HepG2 (cell line): ENCODE data around the gene PROK2. TPM values are rescaled to one million over a fixed set of nuclear protein-coding genes. Genes with fewer than 3 reads are reported as not detected.

Experiments used
- ATAC-seq: fragments of 200-7000 bp; cut with Tn5 transposase; 3 replicates; pipeline ENCODE4 v1.9.1; 2020; ENCODE audit warnings: mild to moderate bottlenecking, moderate library complexity
- BruUV-seq: library from RNA; stranded (reverse); fragments of 400-500 nt; replicated peaks from 2 replicates; lab custom pipeline; 2021; lab: Mats Ljungman, UMichigan
- CTCF ChIA-PET: fragments of 300-600 bp; formaldehyde crosslinking; extraction: SDS; loops from one replicate; lab custom pipeline; 2021; ENCODE audit warnings: low total read pairs, inconsistent platforms, low intra/inter-chr PET ratio; lab: Yijun Ruan, JAX
- POLR2A ChIA-PET: fragments of 350-600 bp; sonication (Branson Sonifier 250); formaldehyde crosslinking; loops from one replicate; lab custom pipeline; 2020; ENCODE audit warnings: antibody characterized with exemption, inconsistent platforms; lab: Yijun Ruan, JAX
- DNase-seq: peaks from one replicate; pipeline ENCODE4 v3.0.0-alpha.2; 2015; ENCODE audit warnings: low spot score
- FAIRE-seq: peaks from 3 replicates; lab custom pipeline; 2011; peaks lifted over from hg19 to GRCh38; lab: Jason Lieb, UNC
- H2AFZ ChIP-seq: one replicate; pipeline ENCODE4 v1.6.1; 2011; ENCODE audit warnings: low read length, inconsistent platforms
- H3K27ac ChIP-seq: fragments of 300-600 bp; 3 replicates; pipeline ENCODE4 v1.8.0; 2011; ENCODE audit warnings: mixed run types, mild to moderate bottlenecking, mixed read lengths, low read length, inconsistent platforms; ENCODE audit not compliant: insufficient read depth; ENCODE audit errors: extremely low read length
- H3K27me3 ChIP-seq, 2 experiments: fragments of 200-600 bp in 1 of 2; 2 replicates in 1 of 2; 3 replicates in 1 of 2; pipeline versions ENCODE4 v1.6.0 to v1.8.0; 2011; ENCODE audit warnings: low read length in 2 of 2, mild to moderate bottlenecking in 2 of 2, moderate library complexity in 2 of 2, inconsistent platforms in 1 of 2; ENCODE audit not compliant: insufficient read depth in 2 of 2, control insufficient read depth in 1 of 2
- H3K36me3 ChIP-seq, 2 experiments: fragments of 200-600 bp in 1 of 2; replicated peaks in 1 of 2; 2 replicates in 1 of 2; 3 replicates in 1 of 2; pipeline versions ENCODE4 v1.5.1 to v1.8.0; 2011; ENCODE audit warnings: low read length in 2 of 2, inconsistent platforms in 1 of 2; ENCODE audit not compliant: insufficient read depth in 2 of 2, control insufficient read depth in 1 of 2
- H3K4me1 ChIP-seq: 2 replicates; pipeline ENCODE4 v1.5.1; 2012; ENCODE audit warnings: low read length, inconsistent platforms; ENCODE audit not compliant: insufficient read depth
- H3K4me2 ChIP-seq: 2 replicates; pipeline ENCODE4 v1.6.0; 2011; ENCODE audit warnings: low read depth, low read length, inconsistent platforms
- H3K4me3 ChIP-seq, 3 experiments: fragments of 200-600 bp in 1 of 3; sonication (generic), shearing (Covaris generic) in 1 of 3; replicated peaks in 1 of 3; 2 replicates each; pipeline ENCODE4 v1.5.1; 2011 to 2016; ENCODE audit warnings: low read length in 3 of 3, inconsistent platforms in 2 of 3, low read depth in 2 of 3, mild to moderate bottlenecking in 2 of 3, control low read depth in 1 of 3, mixed read lengths in 1 of 3; ENCODE audit not compliant: insufficient read depth in 1 of 3
- H3K79me2 ChIP-seq: one replicate; pipeline ENCODE4 v1.6.1; 2011; ENCODE audit warnings: low read length, inconsistent platforms; ENCODE audit not compliant: insufficient read depth
- H3K9ac ChIP-seq: 2 replicates; pipeline ENCODE4 v1.6.0; 2011; ENCODE audit warnings: mild to moderate bottlenecking, low read depth, low read length, inconsistent platforms; ENCODE audit not compliant: insufficient read depth
- H3K9me3 ChIP-seq: 2 replicates; pipeline ENCODE4 v1.5.1; 2012; ENCODE audit warnings: mild to moderate bottlenecking, low read length
- H4K20me1 ChIP-seq: 2 replicates; pipeline ENCODE4 v1.6.0; 2011; ENCODE audit warnings: inconsistent platforms, mild to moderate bottlenecking, low read length, moderate library complexity; ENCODE audit not compliant: insufficient read depth
- CENPBD1 ChIP-seq: sonication (generic); formaldehyde crosslinking; IDR thresholded peaks from 2 replicates; pipeline ENCODE4 v1.8.0; 2022; ENCODE audit warnings: missing genetic modification reagents, low read depth, mild to moderate bottlenecking, borderline replicate concordance
- MAF1 ChIP-seq: sonication (generic); formaldehyde crosslinking; IDR thresholded peaks from 2 replicates; pipeline ENCODE4 v1.5.0; 2020; ENCODE audit warnings: missing genetic modification reagents, borderline replicate concordance
- MAFG ChIP-seq: sonication (generic); formaldehyde crosslinking; IDR thresholded peaks from 2 replicates; pipeline ENCODE4 v1.5.1; 2020; ENCODE audit warnings: mild to moderate bottlenecking, missing genetic modification reagents
- NFYB ChIP-seq: sonication (generic); formaldehyde crosslinking; IDR thresholded peaks from 2 replicates; pipeline ENCODE4 v1.4.0; 2020; ENCODE audit warnings: missing genetic modification reagents
- PBX2 ChIP-seq: IDR thresholded peaks from 2 replicates; pipeline ENCODE4 v1.6.1; 2016; ENCODE audit warnings: control low read depth
- PHF21A ChIP-seq: sonication (generic); formaldehyde crosslinking; IDR thresholded peaks from 2 replicates; pipeline ENCODE4 v1.5.0; 2020; ENCODE audit warnings: mild to moderate bottlenecking, missing genetic modification reagents
- REL ChIP-seq: sonication (generic); formaldehyde crosslinking; conservative IDR thresholded peaks from 2 replicates; pipeline ENCODE4 v1.8.0; 2022; ENCODE audit warnings: mild to moderate bottlenecking, missing genetic modification reagents, moderate library complexity
- SRSF4 ChIP-seq: fragments of 200-400 bp; formaldehyde crosslinking; IDR thresholded peaks from one replicate; pipeline ENCODE4 v1.6.1; 2018; ENCODE audit warnings: mild to moderate bottlenecking, low read depth, low read length, moderate library complexity; ENCODE audit not compliant: poor library complexity, severe bottlenecking
- SRSF9 ChIP-seq: fragments of 200-400 bp; formaldehyde crosslinking; IDR thresholded peaks from 2 replicates; pipeline ENCODE4 v1.6.1; 2018; ENCODE audit warnings: borderline replicate concordance, mild to moderate bottlenecking, low read depth, low read length; ENCODE audit not compliant: insufficient read depth, poor library complexity, severe bottlenecking
- ZFP1 ChIP-seq: IDR thresholded peaks from 2 replicates; pipeline ENCODE4 v1.6.1; 2016
- ZMYM4 ChIP-seq: sonication (generic); formaldehyde crosslinking; IDR thresholded peaks from 2 replicates; pipeline ENCODE4 v1.8.1; 2023; ENCODE audit warnings: mild to moderate bottlenecking, missing genetic modification reagents
- ZNF256 ChIP-seq: sonication (generic); formaldehyde crosslinking; conservative IDR thresholded peaks from 2 replicates; pipeline ENCODE4 v1.4.0; 2020; ENCODE audit warnings: missing genetic modification reagents
- ZNF605 ChIP-seq: sonication (generic); formaldehyde crosslinking; IDR thresholded peaks from 2 replicates; pipeline ENCODE4 v1.8.0; 2022; ENCODE audit warnings: mild to moderate bottlenecking, missing genetic modification reagents
- ZNF607 ChIP-seq: sonication (generic); formaldehyde crosslinking; IDR thresholded peaks from 2 replicates; pipeline ENCODE4 v1.5.1; 2020; ENCODE audit warnings: missing genetic modification reagents, mild to moderate bottlenecking, borderline replicate concordance
- ZNF766 ChIP-seq: sonication (generic); formaldehyde crosslinking; IDR thresholded peaks from 2 replicates; pipeline ENCODE4 v1.5.0; 2020; ENCODE audit warnings: missing genetic modification reagents, borderline replicate concordance
- ZNF784 ChIP-seq: sonication (generic); formaldehyde crosslinking; IDR thresholded peaks from 2 replicates; pipeline ENCODE4 v1.5.1; 2020; ENCODE audit warnings: missing genetic modification reagents, mild to moderate bottlenecking, borderline replicate concordance
- WGBS: methylation state at CpG from one replicate; pipeline ENCODE4 v1.1.6; 2017; ENCODE audit warnings: low lambda C conversion rate; 5-methylcytosine and 5-hydroxymethylcytosine counted together
- in situ Hi-C: cut with HindIII; loops from 2 replicates; pipeline ENCODE4 v1.10.0; 2017; ENCODE audit warnings: low pct_unique_long_range_greater_than_20kb; ENCODE audit not compliant: extremely low pct_ligation_motif_present
- intact Hi-C: fragments of 100-400 bp; cut with micrococcal nuclease; formaldehyde crosslinking; loops from one replicate; pipeline ENCODE4 v1.10.0; 2022; ENCODE audit not compliant: unreplicated experiment
- polyA plus RNA-seq, 8 experiments: library from polyadenylated mRNA; depleted of rRNA in 3 of 8; stranded (reverse) in 7 of 8; unstranded in 1 of 8; fragments of >200 nt; fragmentation: Illumina TruSeq in 4 of 8; extraction: Trizol in 4 of 8; gene quantifications; 2 replicates each; pipeline versions ENCODE4 v1.2.1 to v1.2.3, GENCODE V29; 2011 to 2016; ENCODE audit warnings: low read depth in 4 of 8, missing spikeins in 1 of 8, mixed read lengths in 1 of 8; ENCODE audit not compliant: insufficient read depth in 1 of 8
- total RNA-seq, 5 experiments: library from RNA; depleted of rRNA; stranded (reverse); fragments of >200 nt; fragmentation: Illumina TruSeq; extraction: Trizol; gene quantifications; 2 replicates each; pipeline ENCODE4 v1.2.3, GENCODE V29; 2016; ENCODE audit warnings: low read depth in 1 of 5

PROK2 gene
- total and polyA plus RNA-seq, 2 of the 13 experiments (the other 11 are each of a cell fraction or from before 2014, with no cell fraction given): not detected

- Histone ChIP-seq H2AFZ (no peak overlapping the region), H3K9ac (no peak overlapping the region), H3K9me3 (no peaks in the 10 kb centered on the region), H3K4me1 (no peaks in the 10 kb centered on the region), H3K4me3 (no peak overlapping the region), H3K27me3 (peaks cover 1 to 2% of the 10 kb centered on the region in 2 experiments; a peak in 1 of 5 replicates), H3K36me3 (no peaks in the 10 kb centered on the region), H4K20me1 (no peaks in the 10 kb centered on the region), H3K79me2 (no peaks in the 10 kb centered on the region), H3K4me2 (no peak overlapping the region)
- CTCF ChIA-PET: no interaction called here
- POLR2A ChIA-PET: no interaction called here
- TF ChIP-seq REL (CRISPR knock-in tag): no peak
- no peak for TF ChIP-seq NFYB (CRISPR knock-in tag)
- no peak for TF ChIP-seq MAF1 (CRISPR knock-in tag)
- TF ChIP-seq ZMYM4 (CRISPR knock-in tag): no peak
- TF ChIP-seq ZFP1 (CRISPR knock-in tag): no peak
- TF ChIP-seq, all 625 proteins: peak for 0
- DNase-seq (no peak), FAIRE-seq (no peak), ATAC-seq (no peak)
- no TSS peak for BruUV-seq
- intact Hi-C loops (loop anchor here (5.0 kb wide), 1 partner anchor 1219 kb away; no protein-coding TSS in a partner anchor), in situ Hi-C loops (no loop called here)
- WGBS: 28% methylated on average over 3 of the region's 3 CpGs
- no peak overlapping the region for H3K27ac ChIP-seq
Measured at GRCh38 chr3:71821116-71821515, 36.2 kb upstream of the PROK2 start.

DNA sequence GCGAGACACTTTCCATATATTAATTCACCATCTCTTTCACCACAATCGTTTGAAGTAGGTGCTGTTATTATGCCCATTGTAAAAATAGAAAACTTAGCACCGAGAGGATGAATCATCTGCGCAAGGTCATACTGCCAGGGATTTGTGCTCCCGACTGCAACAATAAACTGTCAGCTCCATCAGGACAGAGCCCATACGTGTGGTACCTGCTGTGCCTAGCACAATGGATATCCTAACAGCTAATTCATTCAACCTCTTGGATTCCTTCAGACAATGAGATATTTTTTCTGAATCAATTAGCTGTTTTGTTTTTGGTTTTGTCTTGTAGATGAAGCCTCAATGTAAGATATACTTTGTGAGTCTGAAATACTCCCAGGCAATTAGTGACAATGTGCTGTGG is 32.3 kb upstream of the PROK2 start:
- in situ Hi-C loops: no loop called here
- CTCF ChIA-PET: no interaction called here

More for the DNA sequence above, 32.3 kb upstream of the PROK2 start:
- no peak overlapping the region for H3K4me2 ChIP-seq
- peaks cover 1 to 8% of the 10 kb centered on the region in 2 experiments; a peak in 3 of 5 replicates for H3K27me3 ChIP-seq
- H3K9ac ChIP-seq: no peak overlapping the region
- H3K4me1 ChIP-seq: no peaks in the 10 kb centered on the region
- 39% methylated on average over 6 of the region's 6 CpGs for WGBS
- no peak overlapping the region for H3K27ac ChIP-seq
- no peak for FAIRE-seq
- H4K20me1 ChIP-seq: no peaks in the 10 kb centered on the region
- no peak for ATAC-seq
- H3K9me3 ChIP-seq: no peaks in the 10 kb centered on the region
- intact Hi-C loops: no loop called here
- H3K4me3 ChIP-seq: no peak overlapping the region
- no TSS peak for BruUV-seq
- no peak overlapping the region for H2AFZ ChIP-seq
- DNase-seq: no peak
- no peaks in the 10 kb centered on the region for H3K36me3 ChIP-seq
- POLR2A ChIA-PET: no interaction called here
- TF ChIP-seq SRSF9 (no peak), PHF21A (CRISPR knock-in tag) (no peak), ZNF605 (no peak), ZNF607 (CRISPR knock-in tag) (no peak), ZNF256 (CRISPR knock-in tag) (no peak), PBX2 (CRISPR knock-in tag) (no peak), MAFG (CRISPR knock-in tag) (no peak), ZNF766 (CRISPR knock-in tag) (no peak), ZNF784 (CRISPR knock-in tag) (no peak), SRSF4 (no peak), CENPBD1 (no peak)
- H3K79me2 ChIP-seq: no peaks in the 10 kb centered on the region
